ENCODE results near the gene GNGT2.

The GNGT2 gene

GRCh38 chr17:49210158-49211029, at the start of gene GNGT2, which contains the start of gene ABI3:
Gene GNGT2 (minus strand): TSS chr17:49210574. CDS start chr17:49207422, 3,152 bp downstream.
Gene ABI3 (plus strand): TSS chr17:49210707. CDS start chr17:49210725, 18 bp downstream.
- no peak for DNase-seq

- no peak for DNase-seq
These were observed 49.3 kb upstream of the GNGT2 start for GRCh38 chr17:49259663-49260010.

- no peak for DNase-seq
These were observed 48.0 kb upstream of the GNGT2 start for GRCh38 chr17:49258394-49258793.

DNA sequence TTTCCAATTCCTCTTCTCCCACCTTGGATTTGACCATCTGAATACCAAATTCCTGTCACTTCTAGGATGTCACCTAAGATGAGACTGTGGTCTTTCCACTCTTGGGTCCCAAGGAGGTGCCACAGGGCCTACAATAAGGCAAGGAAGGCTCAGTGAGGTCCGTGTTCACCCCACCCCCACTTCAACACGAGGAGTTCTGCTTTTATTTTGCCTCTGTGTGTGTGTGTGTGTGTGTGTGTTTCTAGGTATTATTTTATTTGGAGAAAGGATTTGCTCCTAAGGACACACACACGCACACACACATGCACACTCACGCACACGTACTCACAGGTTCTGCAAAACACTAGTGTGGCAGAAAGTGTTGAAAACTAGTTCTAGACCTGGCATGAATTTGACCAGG, 44.8 kb upstream of the GNGT2 start:
- DNase-seq: no peak

- DNase-seq: no peak
These were observed 43.7 kb upstream of the GNGT2 start for GRCh38 chr17:49254066-49254465.

GRCh38 chr17:49252148-49252695, 41.8 kb upstream of the GNGT2 start:
- DNase-seq: no peak

- no peak for DNase-seq
These were observed 39.6 kb upstream of the GNGT2 start for GRCh38 chr17:49249890-49250522.

GRCh38 chr17:49249292-49249794, 39.0 kb upstream of the GNGT2 start:
- DNase-seq: no peak

- no peak for DNase-seq
These were observed 37.6 kb upstream of the GNGT2 start for GRCh38 chr17:49247944-49248343.

GRCh38 chr17:49244839-49245238, 34.5 kb upstream of the GNGT2 start:
- DNase-seq: no peak

DNA sequence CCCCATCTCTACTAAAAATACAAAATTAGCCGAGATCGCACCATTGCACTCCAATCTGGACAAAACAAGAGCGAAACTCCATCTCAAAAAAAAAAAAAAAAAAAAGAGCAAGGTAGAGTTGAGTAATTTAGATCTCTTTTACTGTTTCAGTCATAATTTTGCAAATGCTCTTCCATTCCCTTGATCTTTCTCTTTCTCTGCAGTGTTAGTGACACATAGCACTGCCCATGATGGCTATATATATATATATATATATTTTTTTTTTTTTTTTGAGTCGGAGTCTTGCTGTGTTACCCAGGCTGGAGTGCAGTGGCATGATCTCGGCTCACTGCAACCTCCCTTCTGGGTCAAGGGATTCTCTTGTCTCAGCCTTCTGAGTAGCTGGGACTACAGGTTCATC, 32.4 kb upstream of the GNGT2 start:
- DNase-seq: no peak

- DNase-seq: no peak
These were observed 31.5 kb upstream of the GNGT2 start for GRCh38 chr17:49241692-49242397.

DNA sequence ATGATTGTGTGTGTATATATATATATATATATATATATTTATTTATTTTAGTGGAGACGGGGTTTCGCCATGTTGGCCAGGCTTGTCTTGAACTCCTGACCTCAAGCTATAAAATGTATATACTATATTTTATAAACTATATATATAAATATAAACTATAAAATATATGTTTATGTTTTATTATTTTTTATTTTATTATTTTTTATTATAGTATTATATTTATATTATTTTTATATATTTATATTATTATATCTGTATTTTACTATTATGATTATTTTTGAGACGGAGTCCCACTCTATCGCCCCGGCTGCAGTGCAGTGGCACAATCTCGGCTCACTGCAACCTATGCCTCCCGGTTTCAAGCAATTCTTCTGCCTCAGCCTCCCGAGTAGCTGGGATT, 30.7 kb upstream of the GNGT2 start:
- DNase-seq: no peak

GRCh38 chr17:49240619-49241018, 30.2 kb upstream of the GNGT2 start:
- DNase-seq: no peak

DNA sequence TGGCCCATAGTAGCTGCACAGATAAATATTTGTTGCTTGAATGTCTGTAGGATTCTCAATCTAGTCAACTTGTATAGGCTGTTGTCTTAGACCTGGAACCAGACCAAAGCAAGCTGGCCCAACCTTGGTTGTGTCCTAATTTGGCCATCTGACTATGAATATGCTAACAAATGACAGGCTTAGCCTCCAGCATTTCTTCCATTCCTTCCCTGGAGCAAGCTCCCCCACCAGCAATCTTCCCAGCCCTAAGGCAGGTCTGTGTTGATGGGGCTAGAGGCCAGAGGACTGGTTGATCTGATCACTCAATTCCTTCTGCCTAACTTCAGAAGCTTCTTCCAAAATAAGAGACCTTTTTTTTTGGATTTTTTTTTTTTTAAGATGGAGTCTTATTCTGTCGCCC, 29.6 kb upstream of the GNGT2 start:
- no peak for DNase-seq

DNA sequence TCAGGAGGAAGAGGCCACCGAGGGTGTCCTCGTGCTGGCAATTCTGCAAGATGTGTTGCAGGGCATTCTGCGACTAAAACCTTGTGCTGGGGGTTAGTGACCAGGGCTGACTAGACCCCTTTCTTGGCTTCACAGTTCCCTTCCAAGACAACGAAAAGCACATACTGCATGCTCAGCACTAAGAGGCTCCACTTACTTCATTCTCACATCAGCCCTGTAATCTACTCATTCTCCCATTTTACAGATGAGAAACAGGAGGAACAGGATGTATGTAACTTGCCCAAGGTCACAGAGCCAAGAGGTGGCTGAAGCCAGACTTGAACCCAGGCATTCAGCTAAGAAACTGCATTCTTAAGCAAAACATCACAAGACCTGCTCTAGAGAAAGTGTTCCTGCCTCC, 25.5 kb upstream of the GNGT2 start:
- no peak for DNase-seq

- no peak for DNase-seq
These were observed 24.2 kb upstream of the GNGT2 start for GRCh38 chr17:49234509-49235080.

DNA sequence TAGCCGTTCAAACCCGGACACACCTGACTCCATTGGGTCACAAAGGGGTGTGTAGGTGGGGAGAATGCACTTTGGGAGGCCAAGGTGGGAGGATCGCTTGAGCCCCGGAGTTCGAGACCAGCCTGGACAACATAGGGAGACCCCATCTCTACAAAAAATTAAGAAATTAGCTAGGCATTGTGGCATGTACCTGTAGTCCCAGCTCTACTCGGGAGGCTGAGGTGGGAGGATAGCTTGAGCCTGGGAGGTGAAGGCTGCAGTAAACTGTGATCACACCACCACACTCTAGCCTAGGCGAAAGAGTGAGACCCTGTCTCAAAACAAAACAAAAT, 21.2 kb upstream of the GNGT2 start:
- no peak for DNase-seq

DNA sequence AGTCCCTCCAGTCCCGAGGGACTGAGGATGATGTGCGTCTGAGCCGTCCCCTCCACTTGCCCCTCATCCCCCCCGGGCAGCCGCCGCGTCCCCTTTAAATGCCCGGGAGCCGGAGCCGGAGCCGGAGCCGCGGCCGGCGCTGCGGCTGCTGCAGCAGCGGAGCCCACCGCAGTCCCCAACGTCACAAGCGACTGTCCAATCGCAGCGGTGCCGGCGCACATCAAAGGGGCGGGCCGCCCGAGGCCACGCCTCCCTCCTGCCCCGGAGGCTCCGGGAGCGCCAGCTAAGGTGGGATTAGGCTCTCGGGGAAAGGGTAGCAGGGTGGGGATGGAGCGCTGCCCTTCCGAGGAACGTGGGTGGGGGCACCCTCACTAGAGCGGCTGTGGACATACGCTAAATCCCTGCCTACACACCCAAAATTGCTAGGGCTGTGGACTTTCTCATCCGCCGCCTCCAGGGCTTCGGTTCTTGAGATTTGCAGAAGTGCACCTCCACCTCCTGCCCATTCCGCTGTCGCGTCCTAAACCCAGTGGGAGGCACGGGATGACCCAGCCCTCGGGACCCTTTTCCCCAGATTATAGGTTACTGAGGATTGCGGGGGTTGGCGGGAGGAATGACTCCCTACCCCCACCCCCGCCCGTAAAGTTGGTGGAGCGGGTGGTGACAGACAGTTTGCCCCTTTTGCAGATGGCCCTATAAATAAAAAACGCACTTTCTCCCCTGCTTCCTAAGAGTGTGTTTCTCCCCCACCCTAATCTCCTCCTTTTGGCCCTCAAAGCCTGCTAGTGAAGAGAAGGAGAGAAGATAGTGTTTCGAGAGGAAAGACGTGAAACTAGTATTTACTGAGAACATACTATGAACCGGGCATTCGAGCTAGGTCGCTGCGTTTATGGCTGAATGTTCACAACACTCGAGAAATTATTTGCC, 20.5 kb upstream of the GNGT2 start, which contains the start of gene PHOSPHO1:
TSS of gene PHOSPHO1 (minus strand) at position 152 of the 927 bp plus-strand sequence. CDS start 4,096 bp downstream, outside the sequence.
- peak; percentile 27 to 41 for DNase-seq

DNA sequence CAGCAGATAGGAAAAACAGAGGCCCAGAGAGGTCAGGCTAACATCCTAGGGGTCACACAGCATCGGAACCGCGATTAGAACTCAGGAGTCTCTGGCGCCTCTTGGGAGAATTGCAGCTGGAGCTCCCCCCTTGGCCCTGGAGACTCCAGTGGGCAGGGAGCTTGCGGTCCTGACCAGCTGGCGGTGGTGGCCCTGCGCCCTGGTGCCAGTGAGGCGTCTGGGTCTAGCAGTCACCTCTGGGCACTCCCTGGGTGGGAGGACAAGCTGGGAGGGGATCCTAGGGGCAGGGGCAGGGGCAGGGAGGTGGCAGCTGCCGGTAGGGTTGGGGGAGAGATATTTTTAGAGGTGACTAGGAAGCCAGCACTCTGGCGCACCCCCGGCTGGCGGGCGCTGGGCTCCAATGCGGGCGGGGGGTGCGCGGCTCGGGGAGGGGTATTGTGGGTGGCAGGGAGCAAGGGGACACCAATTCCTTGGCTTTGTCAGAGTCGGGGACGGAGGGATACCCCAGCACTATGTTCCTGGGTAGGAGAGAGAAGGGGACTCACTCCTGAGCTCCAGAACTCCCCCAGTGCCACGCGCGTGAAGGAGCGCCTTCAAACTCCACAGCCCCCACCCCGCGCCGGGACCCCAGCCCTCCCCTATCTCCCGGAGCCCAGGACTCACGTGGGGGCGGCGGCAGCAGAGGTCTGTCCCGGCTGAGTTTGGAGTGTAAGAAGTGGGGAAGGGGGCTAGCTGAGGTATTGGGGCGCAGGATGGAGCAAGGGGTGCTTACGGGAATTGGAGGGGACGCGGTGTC, 19.6 kb upstream of the GNGT2 start:
- no peak for DNase-seq

Measured in NCI-H187 (cell line).